ENCODE measurements around the gene NAMPT.
"Not testable (repeated sequence)": the region's sequence is repeated elsewhere in the genome, so short reads cannot be mapped to it uniquely, and the experiment has no call there.

NAMPT gene

GRCh38 chr7:106298631-106299030 is 13.8 kb upstream of the NAMPT start:
- DNase-seq: not testable (repeated sequence)

- not testable (repeated sequence) for DNase-seq
These were observed 13.4 kb upstream of the NAMPT start for GRCh38 chr7:106298155-106298554.

- DNase-seq: no peak
These were observed 9.6 kb upstream of the NAMPT start for GRCh38 chr7:106294334-106294733.

GRCh38 chr7:106291247-106291646 is 6.5 kb upstream of the NAMPT start:
- no peak for DNase-seq

- no peak for DNase-seq
These were observed 5.5 kb upstream of the NAMPT start for GRCh38 chr7:106290319-106290718.

- no peak for DNase-seq
These were observed 5.1 kb upstream of the NAMPT start for GRCh38 chr7:106289848-106290247.

- DNase-seq: no peak
These were observed 3.5 kb upstream of the NAMPT start for GRCh38 chr7:106288263-106288662.

- DNase-seq: no peak
These were observed 3.0 kb upstream of the NAMPT start for GRCh38 chr7:106287786-106288185.

- no peak for DNase-seq
These were observed 1.2 kb upstream of the NAMPT start for GRCh38 chr7:106285855-106286492.

GRCh38 chr7:106285051-106285854 is 470 bp upstream of the NAMPT start:
- peak; percentile 91 for DNase-seq

GRCh38 chr7:106283831-106284713 is 711 bp downstream of the NAMPT start:
- DNase-seq: no peak

- no peak for DNase-seq
These were observed 1.3 kb downstream of the NAMPT start for GRCh38 chr7:106283501-106283830.

GRCh38 chr7:106282852-106283251 is 1.9 kb downstream of the NAMPT start:
- DNase-seq: no peak

- DNase-seq: no peak
These were observed 2.4 kb downstream of the NAMPT start for GRCh38 chr7:106282390-106282789.

- DNase-seq: no peak
These were observed 3.0 kb downstream of the NAMPT start for GRCh38 chr7:106281585-106282318.

- no peak for DNase-seq
These were observed 3.7 kb downstream of the NAMPT start for GRCh38 chr7:106281127-106281526.

GRCh38 chr7:106279425-106280197 is 5.2 kb downstream of the NAMPT start:
- DNase-seq: no peak

- DNase-seq: no peak
These were observed 6.1 kb downstream of the NAMPT start for GRCh38 chr7:106278695-106279094.

- no peak for DNase-seq
These were observed 6.8 kb downstream of the NAMPT start for GRCh38 chr7:106277976-106278375.

GRCh38 chr7:106276513-106276912 is 8.3 kb downstream of the NAMPT start:
- no peak for DNase-seq

GRCh38 chr7:106273009-106273668 is 11.6 kb downstream of the NAMPT start:
- no peak for DNase-seq

Data from NCI-H187 treated with DMSO at 0.1 percent for 48 hours (cell line).